HL-60/S4 treated with retinoic acid at 250 ng/mL for 4 days and 3 days (cell line): ENCODE results near the gene LMLN.
"Not testable (repeated sequence)": the region's sequence is repeated elsewhere in the genome, so short reads cannot be mapped to it uniquely, and the experiment has no call there.

Experiments
- in situ Hi-C: fragments of 300-500 bp; cut with MboI; formaldehyde crosslinking; loops from 2 replicates; pipeline ENCODE4 v1.7.0; 2022; ENCODE audit warnings: low sequenced_read_pairs

The LMLN gene

DNA sequence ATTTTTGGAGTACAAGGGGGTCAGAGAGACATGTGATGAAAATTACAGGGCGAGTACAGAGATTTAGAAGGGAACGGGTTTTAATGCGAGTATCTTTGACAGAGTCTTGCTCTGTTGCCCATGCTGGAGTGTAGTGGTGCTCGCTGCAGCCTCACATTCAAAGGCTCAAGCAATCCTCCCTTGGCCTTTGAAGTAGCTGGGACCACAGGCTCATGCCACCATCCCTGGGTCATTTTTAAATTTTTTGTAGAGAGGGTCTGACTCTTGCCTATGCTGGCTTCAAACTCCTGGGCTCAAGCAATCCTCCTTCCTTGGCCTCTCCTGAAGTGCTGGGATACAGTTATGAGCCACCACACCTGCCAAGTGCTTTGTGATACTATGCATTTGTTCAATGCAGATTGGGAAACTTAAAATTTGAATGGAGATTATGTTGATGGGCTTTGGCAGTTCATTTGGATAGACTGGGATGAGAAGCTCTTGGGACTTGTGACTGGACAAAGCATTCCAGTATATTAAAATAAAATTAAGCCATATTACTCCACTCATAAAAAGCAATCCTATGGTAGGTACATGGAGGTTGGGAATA, 4.0 kb upstream of the LMLN start:
- in situ Hi-C loops: no loop called here

DNA sequence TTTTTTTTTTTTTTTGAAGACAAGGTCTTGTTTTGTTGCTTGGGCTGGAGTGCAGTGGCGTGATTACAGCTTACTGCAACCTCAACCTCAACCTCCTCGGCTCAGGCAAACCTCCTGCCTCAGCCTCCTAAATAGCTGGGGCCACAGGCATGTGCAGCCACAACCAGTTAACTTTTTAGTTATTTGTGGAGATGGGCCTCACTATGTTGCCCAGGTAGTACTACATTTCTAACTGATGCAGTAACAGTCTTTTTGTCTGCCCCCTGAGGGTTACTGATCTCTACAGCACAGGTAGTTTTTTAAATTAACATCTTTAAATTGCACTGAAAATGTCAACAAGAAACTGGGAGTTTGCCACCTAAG, 3.4 kb upstream of the LMLN start:
- in situ Hi-C loops: no loop called here

DNA sequence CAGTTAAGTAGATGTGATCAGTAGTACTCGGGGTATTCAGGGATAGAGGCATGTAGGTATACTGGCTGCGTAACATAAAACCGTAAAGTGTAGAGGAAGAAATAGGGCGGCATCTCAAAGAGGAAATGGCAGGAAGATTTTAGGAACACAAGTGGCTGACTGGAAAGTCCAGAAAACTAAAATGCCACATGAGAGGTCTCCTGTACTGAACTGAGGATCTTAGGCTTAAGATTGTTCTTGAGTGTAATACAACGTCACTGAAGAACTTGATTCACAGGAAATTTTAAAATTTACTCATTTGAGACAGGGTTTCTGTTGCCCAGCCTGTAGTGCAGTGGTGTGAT, 2.3 kb upstream of the LMLN start:
- in situ Hi-C loops: no loop called here

DNA sequence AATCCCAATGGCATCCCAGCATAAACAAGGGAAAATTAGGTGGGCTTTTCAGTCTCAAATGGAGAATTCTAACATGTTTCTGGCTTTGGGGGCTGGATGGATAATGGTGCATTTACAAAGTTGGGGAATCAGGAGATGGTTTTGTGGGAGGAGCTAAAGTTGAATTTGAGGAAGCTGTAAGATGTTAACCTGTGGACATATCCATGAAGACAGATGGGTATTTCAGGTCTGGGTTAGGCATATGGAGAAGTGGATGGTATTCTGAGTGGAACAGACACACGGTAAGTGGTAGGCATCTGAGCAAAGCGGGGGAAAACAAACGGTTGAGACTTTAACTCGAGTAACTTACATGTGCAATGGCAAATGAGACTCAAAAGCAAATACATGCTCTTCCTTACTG, 1.7 kb upstream of the LMLN start:
- in situ Hi-C loops: no loop called here

DNA sequence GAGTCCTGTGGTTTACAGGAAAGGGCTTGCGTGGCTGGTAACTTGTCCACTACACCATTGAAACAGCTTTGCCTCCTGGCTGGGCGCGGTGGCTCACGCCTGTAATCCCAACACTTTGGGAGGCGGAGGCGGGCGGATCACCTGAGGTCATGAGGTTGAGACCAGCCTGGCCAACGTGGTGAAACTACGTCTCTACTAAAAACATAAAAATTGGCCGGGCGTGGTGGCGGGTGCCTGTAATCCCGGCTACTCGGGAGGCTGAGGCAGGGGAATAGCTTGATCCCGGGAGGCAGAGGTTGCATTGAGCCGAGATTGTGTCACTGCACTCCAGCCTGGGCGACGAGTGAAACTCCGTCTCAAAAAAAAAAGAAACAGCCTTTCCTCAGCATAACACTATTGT, 1.2 kb upstream of the LMLN start:
- in situ Hi-C loops: not testable (repeated sequence)

DNA sequence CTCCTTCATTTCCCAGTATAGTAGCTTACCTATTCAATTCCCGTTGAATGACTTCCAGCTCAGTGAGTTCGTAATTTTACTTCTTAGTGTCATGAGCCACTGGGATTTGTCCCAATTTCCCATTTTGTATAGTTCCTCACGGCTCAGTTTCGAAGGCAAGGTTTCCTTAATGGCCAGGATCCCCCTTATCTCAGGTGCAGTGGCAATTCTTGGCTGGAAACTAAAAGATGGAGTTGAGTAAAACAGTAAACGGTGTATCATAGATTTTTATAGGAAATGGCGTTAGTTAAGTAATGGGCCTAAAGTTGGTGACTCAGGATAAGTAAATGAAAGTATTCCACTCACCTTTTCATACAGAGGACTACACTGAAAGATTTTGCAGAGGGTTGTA, 522 bp upstream of the LMLN start:
- in situ Hi-C loops: no loop called here

DNA sequence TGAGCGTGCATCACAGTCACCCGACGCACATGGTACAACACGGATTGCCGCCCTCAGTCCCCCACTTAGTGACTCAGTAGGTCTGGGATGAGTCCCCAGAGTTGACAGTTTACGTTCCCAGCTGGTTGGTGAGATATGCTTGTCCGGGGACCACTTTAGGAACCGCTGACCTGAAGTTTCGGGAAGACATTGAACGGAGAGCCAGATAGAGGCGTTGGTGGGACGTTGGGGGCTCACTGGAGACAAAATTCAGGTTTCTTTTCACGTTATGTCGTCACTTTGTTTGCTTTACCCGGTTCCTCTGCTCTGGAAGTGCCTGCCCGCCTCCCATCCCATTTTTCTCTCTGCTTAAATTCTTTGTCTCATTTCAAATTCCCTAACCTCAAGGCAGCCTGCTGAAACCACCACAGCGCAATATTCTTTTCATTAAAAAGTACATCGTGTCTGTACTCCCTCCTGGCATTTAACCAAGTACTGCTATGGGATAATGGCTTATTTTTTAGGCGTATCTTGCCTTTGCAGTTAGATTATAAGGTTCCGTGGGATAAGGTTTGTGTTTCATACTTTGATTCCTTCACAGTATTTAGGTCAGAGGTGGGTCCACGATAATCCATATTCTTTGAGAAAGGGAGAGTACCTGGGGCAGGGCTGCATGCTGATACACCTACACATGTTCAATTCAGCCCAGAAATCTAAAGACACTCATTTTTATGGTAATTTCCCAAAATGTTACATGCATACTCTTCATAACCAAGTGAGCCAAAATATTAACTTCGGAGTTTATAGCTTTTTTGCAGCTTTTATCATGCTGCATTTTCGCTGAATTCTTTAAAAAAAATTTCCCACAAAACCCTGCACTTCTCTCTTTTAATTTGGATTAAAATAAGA, 921 bp downstream of the LMLN start:
- in situ Hi-C loops: no loop called here

DNA sequence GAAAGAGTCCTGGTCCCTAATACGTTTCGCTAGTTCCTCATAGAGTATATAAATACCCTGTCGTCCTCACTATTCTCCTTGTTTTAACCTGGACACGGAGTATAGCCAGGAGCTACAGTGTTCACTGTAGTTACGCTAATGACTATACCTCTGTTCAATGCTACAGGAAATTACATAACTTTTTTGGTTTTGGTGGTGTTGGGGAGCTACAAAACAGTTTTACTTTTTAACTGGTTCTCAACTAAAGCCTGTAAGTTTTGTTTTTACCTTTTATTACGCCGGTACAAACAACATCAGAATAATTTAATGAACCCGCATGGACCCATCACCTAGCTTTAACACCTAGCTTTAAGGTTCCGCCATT, 1.5 kb downstream of the LMLN start:
- in situ Hi-C loops: no loop called here

DNA sequence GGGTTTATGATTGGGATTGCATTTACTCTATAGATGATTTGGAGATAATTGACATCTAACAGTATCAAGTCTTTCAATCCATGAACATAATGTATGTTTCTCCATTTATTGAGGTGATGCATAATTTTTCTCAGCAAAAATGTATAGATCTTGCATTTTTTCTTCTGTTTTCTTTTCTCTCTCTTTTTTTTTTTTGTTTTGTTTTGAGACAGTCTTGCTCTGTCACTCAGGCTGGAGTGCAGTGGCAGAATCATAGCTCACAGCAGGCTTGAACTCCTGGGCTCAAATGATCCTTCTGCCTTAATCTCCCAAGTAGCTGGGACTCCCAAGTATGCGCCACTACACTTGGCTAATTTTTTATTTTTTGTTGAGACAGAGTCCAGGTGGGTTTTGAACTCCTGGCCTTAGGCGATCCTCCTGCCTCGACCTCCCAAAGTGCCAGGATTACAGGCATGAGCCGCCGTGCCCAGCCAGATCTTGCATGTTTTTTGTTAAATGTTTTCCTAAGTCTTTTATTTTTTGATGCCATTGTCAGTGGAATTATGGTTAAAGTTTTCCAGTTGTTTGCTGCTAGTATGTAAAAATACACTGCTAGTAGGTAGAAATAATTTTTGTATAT, 3.1 kb downstream of the LMLN start:
- in situ Hi-C loops: no loop called here

DNA sequence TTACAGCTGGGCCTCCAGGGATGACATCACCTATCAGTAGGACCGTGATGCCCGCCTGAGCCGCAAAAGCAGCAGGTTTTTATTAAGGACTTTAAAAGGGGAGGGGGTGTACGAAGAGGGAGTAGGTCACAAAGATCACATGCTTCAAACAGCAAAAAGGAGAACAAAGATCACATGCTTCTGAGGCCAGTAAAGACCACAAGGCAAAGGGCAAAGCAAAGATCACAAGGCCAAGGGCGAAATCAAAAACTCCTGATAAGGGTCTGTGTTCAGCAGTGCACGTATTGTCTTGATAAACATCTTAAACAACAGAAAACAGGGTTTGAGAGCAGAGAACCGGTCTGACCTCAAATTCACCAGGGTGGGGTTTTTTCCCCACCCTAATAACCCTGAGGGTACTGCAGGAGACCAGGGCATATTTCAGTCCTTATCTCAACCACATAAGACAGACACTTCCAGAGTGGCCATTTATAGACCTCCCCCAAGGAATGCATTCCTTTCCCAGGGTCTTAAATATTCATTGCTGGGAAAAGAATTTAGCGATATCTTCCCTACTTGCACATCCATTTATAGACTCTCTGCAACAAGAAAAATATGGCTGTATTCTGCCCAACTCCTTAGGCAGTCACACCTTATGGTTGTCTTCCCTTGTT, 7.4 kb downstream of the LMLN start:
- in situ Hi-C loops: not testable (repeated sequence)

DNA sequence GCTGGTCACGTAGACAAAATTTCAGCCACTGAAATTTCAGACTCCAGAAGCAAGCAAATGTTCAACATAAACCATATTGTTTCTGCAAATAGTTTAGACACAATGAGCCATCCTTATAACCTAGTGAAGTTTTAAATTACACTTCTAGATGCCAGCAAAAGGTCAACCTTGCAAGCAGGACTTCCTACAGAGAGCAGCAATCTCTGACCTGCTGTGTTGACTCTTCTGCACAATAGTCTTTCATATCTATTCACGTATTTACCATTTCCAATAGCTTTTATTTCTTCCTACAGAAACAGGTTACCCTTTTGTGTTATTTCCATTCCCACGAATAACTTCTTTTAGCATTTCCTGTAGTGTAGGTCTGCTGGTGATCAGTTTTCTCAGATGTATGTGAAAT, 10.6 kb downstream of the LMLN start:
- in situ Hi-C loops: no loop called here

DNA sequence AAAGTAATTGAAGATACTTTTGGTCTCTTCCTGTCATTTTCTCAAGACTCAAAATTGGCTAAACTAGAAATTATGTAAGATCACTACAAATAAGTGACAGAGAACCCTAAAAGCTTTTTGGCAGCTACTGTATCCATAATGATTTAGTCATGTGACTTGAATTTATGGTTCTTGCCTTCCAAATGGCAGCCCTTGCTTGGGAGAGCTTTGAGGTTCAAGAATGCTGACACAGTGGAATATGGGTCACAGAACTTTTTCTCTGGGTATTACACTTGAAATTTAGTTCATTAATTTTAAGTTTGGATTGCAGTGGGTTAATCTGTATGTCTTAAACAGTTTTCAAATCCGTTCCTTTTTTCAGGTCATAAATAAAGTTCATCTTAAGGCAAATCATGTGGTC, 14.0 kb downstream of the LMLN start:
- in situ Hi-C loops: no loop called here

DNA sequence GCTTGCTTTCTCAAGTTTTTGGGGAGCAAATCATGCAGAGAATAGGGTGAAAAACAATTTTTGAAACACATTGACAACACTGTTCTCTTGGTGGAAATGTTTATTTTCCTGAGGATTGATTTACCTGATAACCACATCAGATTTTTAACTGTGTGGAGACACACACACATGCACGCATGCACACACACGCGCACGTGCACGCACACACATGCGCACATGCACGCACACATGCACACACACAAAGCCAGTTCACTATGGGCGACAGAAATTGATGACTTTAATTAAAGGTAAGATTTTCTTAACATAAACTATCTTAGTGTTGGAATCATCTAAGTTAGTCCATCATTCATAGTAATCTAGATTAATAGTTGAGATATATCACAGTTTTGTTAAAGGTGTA, 15.3 kb downstream of the LMLN start:
- in situ Hi-C loops: no loop called here

DNA sequence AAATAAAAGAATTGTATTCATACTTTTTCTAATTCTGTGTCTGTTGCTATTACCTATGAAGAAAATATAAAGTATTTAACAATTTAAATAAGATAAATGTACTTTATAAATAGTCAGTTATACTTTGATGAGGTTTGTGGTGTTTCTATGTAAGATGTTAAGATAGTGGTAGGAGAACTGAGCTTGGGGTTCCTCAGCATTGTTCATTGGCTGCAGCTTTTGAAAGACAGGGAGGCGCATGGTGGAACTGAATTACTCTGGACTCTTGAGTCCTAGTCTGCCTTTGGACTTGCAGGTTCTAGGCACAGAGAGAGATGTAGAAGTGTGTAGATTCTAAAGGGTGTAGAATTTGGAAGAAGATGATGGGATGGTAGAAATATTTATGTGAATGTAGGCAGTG, 23.1 kb downstream of the LMLN start:
- in situ Hi-C loops: no loop called here

DNA sequence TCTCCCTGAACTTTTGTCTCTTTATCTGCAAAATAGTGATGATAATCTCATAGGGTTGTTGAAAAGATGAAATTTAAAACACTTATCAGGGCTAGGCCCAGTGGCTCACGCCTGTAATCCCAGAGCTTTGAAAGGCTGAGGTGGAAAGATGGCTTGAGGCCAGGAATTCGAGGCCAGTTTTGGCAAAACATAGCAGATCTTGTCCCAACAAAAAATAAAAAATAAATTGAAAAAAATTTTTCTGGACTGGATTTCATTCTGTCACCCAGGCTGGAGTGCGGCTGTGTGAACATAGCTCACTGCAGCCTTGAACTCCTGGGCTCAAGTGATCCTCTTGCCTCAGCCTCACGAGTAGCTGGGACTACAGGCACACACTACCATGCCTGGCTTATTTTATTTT, 29.6 kb downstream of the LMLN start:
- in situ Hi-C loops: no loop called here

DNA sequence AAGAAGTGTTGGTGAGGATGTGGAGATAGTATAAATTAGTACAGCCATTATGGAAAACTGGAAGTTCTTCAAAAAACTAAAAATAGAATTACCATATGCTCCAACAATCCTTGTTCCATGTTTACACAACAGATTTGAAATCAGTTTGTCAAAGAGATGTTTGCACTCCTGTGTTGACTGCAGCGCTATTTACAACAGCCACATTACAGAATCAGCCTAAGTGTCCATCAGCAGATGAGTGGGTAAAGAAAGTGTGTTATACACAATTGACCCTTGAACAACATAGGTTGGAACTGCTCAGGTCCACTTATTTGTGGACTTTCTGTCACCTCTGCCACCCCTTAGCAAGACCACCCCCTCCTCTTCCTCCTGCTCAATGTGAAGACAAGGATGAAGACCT, 34.7 kb downstream of the LMLN start:
- in situ Hi-C loops: no loop called here

DNA sequence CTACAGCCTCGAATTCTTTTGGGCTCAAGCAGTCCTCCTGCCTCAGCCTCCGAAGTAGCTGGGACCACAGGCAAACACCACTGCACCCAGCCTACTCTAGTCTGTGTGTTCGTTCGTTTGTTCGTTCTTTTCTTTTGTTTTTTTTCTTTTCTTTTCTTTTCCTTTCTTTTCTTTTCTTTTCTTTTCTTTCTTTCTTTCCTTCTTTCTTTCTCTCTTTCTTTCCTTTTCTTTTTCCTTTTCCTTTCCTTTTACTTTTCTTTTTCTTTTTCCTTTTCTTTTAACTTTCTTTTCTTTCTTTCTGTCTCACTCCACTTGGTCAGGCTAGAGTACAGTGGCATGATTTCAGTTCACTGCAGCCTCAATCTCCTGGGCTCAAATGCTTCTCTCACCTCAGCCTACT, 36.8 kb downstream of the LMLN start:
- in situ Hi-C loops: no loop called here

DNA sequence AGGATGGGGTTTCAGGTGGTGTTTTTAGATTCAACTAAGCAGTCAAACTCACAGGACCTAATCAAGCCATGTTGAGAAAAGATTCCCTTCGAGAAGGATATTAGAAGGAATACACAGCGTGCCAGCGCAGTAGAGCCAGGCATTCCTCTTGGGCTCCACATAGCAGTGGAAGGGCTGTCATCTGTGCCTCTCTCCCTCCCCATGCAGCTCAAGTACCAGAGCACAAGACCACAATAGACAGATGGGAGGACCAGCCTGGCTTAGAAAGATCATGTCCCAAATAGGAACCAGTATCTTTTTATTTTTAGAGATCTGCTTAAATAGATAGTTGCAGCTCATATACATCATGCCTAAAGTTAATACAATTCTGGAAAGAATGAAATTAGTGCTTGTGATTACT, 37.9 kb downstream of the LMLN start:
- in situ Hi-C loops: no loop called here

DNA sequence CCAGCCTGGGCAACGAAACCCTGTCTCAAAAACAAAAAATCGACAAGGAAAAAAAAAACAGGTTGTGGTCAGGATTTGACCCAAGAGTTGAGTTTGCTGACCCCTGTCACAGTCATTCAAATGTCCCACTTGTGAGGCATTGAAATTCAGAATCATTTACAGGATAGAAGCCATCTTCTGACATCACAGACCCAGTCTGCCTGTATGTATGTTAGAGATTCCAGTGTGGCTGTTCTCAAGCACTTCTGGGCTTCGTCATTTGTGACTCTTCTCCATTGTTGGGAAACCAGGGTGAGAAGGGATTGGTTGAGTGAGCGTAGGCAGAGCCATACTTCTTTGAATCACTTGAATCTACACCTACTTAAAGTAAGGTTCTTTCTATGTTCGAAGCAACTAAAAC, 57.1 kb downstream of the LMLN start:
- in situ Hi-C loops: no loop called here

DNA sequence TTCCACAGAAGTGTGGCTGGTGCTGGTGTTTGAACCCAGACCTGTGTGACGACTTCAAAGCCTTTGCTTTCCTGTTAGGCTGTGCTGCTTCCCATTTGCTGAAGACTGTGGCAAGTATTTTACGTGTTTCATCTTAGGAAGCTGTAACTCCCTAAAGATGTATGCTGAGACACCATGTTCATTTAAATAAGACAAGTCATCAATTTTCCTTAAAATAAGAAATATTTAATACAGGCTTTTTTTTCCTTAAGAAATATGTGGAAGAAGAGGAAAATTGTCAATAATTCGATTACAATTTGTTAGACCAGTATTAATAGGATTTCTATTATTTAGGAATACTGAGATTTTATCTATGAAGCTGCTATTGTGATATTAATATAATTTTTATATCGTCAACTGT, 58.4 kb downstream of the LMLN start:
- in situ Hi-C loops: no loop called here

DNA sequence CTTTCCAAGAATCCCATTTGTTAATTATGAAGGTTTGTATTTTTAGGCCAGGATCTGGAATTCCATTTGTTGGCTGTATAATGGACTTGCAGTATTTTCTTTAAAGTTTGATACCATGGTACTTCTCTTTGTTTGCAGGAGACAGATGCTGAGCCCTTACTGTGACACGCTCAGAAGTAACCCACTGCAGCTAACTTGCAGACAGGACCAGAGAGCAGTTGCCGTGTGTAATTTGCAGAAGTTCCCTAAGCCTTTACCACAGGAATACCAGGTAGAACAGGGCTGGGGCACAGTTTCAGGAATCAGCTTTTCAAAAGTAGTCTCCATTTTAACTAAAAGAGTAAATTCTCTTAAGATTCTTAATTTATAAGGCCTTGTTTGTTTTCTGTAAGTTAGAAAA, 59.1 kb downstream of the LMLN start:
- in situ Hi-C loops: no loop called here

DNA sequence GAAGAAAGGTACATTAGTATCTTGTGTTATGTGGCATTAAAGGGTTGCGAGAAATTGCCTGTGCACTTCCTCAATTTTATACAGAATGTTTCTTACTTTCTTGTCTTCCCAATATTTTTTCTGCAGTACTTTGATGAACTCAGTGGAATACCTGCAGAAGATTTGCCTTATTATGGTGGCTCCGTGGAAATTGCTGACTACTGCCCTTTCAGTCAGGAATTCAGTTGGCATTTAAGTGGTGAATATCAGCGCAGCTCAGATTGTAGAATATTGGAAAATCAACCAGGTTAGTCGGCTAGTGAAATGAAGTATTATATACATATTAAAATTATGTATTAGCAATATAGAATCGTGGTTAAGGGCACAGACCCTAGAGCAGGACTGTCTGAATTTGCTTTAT, 61.3 kb downstream of the LMLN start:
- in situ Hi-C loops: no loop called here
